A549 (cell line): ENCODE data around the gene EFHD2. TPM values are rescaled to one million over a fixed set of nuclear protein-coding genes. Genes with fewer than 3 reads are reported as not detected.

Experiments
- ATAC-seq, 2 experiments: fragments of 200-7000 bp in 1 of 2; fragments of >200 bp in 1 of 2; cut with Nextera tagmentation in 1 of 2; cut with Tn5 transposase in 1 of 2; 3 replicates each; pipeline versions ENCODE4 v1.8.0 to v1.9.1; 2018 to 2020; ENCODE audit warnings: mild to moderate bottlenecking in 1 of 2, moderate library complexity in 1 of 2
- CTCF ChIA-PET: fragments of 300-600 bp; sonication (Branson Sonifier 250); formaldehyde crosslinking; extraction: SDS; loops from one replicate; lab custom pipeline; 2021; ENCODE audit warnings: antibody characterized with exemption, inconsistent platforms; lab: Yijun Ruan, JAX
- POLR2A ChIA-PET: fragments of 350-600 bp; formaldehyde crosslinking; extraction: SDS; loops from one replicate; lab custom pipeline; 2021; ENCODE audit warnings: antibody characterized with exemption, inconsistent platforms; lab: Yijun Ruan, JAX
- DNase-seq, 2 experiments: peaks; one replicate each; pipeline versions ENCODE4 v3.0.0 to v3.0.0-alpha.2; 2011 to 2016; ENCODE audit warnings: low read depth in 1 of 2, low spot score in 1 of 2
- FAIRE-seq: peaks from 2 replicates; lab custom pipeline; 2011; peaks lifted over from hg19 to GRCh38; lab: Jason Lieb, UNC
- H3K27ac ChIP-seq, 2 experiments: fragments of >200 bp; sonication (Bioruptor Twin); formaldehyde crosslinking; 3 replicates each; pipeline ENCODE4 v1.5.1; 2016 to 2017
- H3K4me1 ChIP-seq: fragments of >200 bp; sonication (Bioruptor Twin); formaldehyde crosslinking; 3 replicates; pipeline ENCODE4 v1.6.1; 2016
- H3K4me2 ChIP-seq: fragments of >200 bp; sonication (Bioruptor Twin); formaldehyde crosslinking; 3 replicates; pipeline ENCODE4 v1.6.1; 2016
- H3K4me3 ChIP-seq: fragments of >200 bp; sonication (Bioruptor Twin); formaldehyde crosslinking; 3 replicates; pipeline ENCODE4 v1.5.1; 2016
- H3K9me3 ChIP-seq: fragments of >200 bp; sonication (Bioruptor Twin); formaldehyde crosslinking; 3 replicates; pipeline ENCODE4 v1.6.1; 2016
- CBX8 ChIP-seq: fragments of 200-600 bp; sonication (generic); IDR thresholded peaks from 2 replicates; pipeline ENCODE4 v1.6.1; 2016
- CHD2 ChIP-seq: fragments of 150-350 bp; IDR thresholded peaks from 2 replicates; pipeline ENCODE4 v1.6.1; 2014; ENCODE audit warnings: low read length; ENCODE audit not compliant: partially characterized antibody
- GATA3 ChIP-seq: IDR thresholded peaks from 2 replicates; pipeline ENCODE4 v1.6.1; 2012; ENCODE audit warnings: borderline replicate concordance
- HOXB13 ChIP-seq: fragments of 250-450 bp; sonication (Bioruptor Pico); IDR thresholded peaks from 2 replicates; pipeline ENCODE4 v1.5.0; 2020; ENCODE audit warnings: low read depth, mild to moderate bottlenecking, moderate library complexity
- HOXB5 ChIP-seq: fragments of 250-450 bp; sonication (Bioruptor Pico); IDR thresholded peaks from 2 replicates; pipeline ENCODE4 v1.5.0; 2020; ENCODE audit warnings: mild to moderate bottlenecking, moderate library complexity
- JUN ChIP-seq, 2 experiments: fragments of >200 bp; sonication (Bioruptor Twin); formaldehyde crosslinking; IDR thresholded peaks; 2 replicates in 1 of 2; 3 replicates in 1 of 2; pipeline ENCODE4 v1.6.1; 2016 to 2017
- MYC ChIP-seq: IDR thresholded peaks from 2 replicates; pipeline ENCODE4 v1.6.1; 2012; ENCODE audit warnings: mild to moderate bottlenecking, inconsistent platforms, low read length, improper control_type of control experiment, borderline replicate concordance
- NFE2L2 ChIP-seq: fragments of 150-350 bp; conservative IDR thresholded peaks from 2 replicates; pipeline ENCODE4 v1.6.1; 2014; ENCODE audit warnings: low read length
- NPAS2 ChIP-seq: fragments of 250-450 bp; sonication (Bioruptor Pico); IDR thresholded peaks from 2 replicates; pipeline ENCODE4 v1.8.0; 2022; ENCODE audit warnings: mild to moderate bottlenecking, moderate library complexity, borderline replicate concordance
- PHF8 ChIP-seq: fragments of 200-600 bp; sonication (generic); IDR thresholded peaks from 2 replicates; pipeline ENCODE4 v1.6.1; 2016; ENCODE audit warnings: low read depth, mild to moderate bottlenecking, antibody characterized with exemption, moderate library complexity, borderline replicate concordance
- POLR2A ChIP-seq: IDR thresholded peaks from 2 replicates; pipeline ENCODE4 v1.6.1; 2012; ENCODE audit warnings: mild to moderate bottlenecking, low read length
- RAD21 ChIP-seq, 2 experiments: fragments of >200 bp in 1 of 2; sonication (Bioruptor Twin) in 1 of 2; formaldehyde crosslinking in 1 of 2; IDR thresholded peaks in 1 of 2; conservative IDR thresholded peaks in 1 of 2; 2 replicates in 1 of 2; 3 replicates in 1 of 2; pipeline ENCODE4 v1.6.1; 2012 to 2018; ENCODE audit warnings: inconsistent platforms in 1 of 2
- RARB ChIP-seq: fragments of 250-450 bp; sonication (Bioruptor Pico); IDR thresholded peaks from 2 replicates; pipeline ENCODE4 v1.8.0; 2021; ENCODE audit warnings: mild to moderate bottlenecking, moderate library complexity
- RNF2 ChIP-seq: fragments of 200-600 bp; sonication (generic); IDR thresholded peaks from 2 replicates; pipeline ENCODE4 v1.6.1; 2016; ENCODE audit warnings: low read depth, mild to moderate bottlenecking, antibody characterized with exemption, moderate library complexity, borderline replicate concordance
- ZNF302 ChIP-seq: fragments of 250-450 bp; sonication (Bioruptor Pico); IDR thresholded peaks from 2 replicates; pipeline ENCODE4 v1.9.0; 2021; ENCODE audit warnings: inconsistent platforms, mild to moderate bottlenecking, moderate library complexity
- ZSCAN20 ChIP-seq: fragments of 250-450 bp; sonication (Bioruptor Pico); IDR thresholded peaks from 2 replicates; pipeline ENCODE4 v1.8.0; 2022; ENCODE audit warnings: mild to moderate bottlenecking, moderate library complexity
- WGBS: methylation state at CpG from one replicate; pipeline ENCODE4 v1.1.6; 2017; ENCODE audit errors: missing lambda C conversion rate; 5-methylcytosine and 5-hydroxymethylcytosine counted together
- polyA plus RNA-seq, 4 experiments: library from polyadenylated mRNA; depleted of rRNA in 3 of 4; stranded (reverse); fragments of >200 nt; fragmentation: RNase III in 1 of 4; extraction: RNeasy Plus Mini Kit Qiagen cat#74134 plus additional on column Dnase treatment in 1 of 4; gene quantifications; 2 replicates in 3 of 4; 3 replicates in 1 of 4; pipeline ENCODE4 v1.2.3, GENCODE V29; 2011 to 2017
- TF ChIP-seq, protein P1 (sequence below): fragments of 250-450 bp; sonication (Bioruptor Pico); IDR thresholded peaks from 2 replicates; pipeline ENCODE4 v1.5.0; 2020; ENCODE audit warnings: low read depth, mild to moderate bottlenecking, moderate library complexity
- TF ChIP-seq, protein P2 (sequence below): fragments of >200 bp; sonication (Bioruptor Twin); formaldehyde crosslinking; IDR thresholded peaks from 2 replicates; pipeline ENCODE4 v1.6.1; 2016

EFHD2 gene
- polyA plus RNA-seq, 2 of the 4 experiments (the other 2 are of a cell fraction), result 33.1 to 96.2 TPM

DNA sequence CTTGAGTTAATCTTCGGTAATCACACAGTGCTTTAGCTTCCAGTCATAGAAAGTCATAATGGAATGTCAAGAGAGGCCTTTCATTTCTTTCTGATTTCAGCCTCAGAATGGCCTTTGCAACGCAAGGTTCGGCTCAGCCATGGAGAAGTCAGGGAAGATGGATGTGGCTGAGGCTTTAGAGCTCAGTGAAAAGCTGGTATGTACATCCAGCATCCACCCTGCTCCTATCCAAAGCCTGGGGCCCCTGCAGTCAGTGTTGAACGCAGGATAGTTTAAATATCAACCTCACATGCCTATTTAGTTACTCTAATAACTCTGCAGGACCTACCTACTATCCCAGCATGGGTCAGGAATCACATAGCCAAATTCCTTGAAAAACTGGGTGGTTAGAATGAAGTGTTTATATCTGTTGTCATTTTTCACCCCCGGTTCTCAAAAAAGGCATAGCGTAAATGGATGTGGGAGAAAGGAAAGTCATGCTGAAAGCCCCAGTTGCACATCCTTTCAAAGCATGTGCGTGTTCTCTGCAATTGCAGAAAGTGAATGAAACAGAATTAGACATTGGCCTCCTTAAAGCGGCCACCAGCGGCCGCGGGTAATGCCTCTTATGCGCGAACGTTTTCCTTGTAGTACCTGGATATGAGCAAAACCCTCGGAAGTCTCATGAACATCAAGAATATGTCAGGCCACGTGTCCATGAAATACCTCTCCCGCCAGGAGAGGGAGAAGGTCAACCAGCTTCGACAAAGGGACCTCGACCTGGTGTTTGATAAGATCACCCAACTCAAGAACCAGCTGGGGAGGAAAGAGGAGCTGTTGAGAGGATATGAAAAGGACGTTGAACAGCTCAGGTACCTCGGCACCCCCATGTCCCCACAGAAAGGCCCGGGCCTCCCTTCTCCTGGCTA, 28.8 kb upstream of the EFHD2 start:
- H3K4me1 ChIP-seq, result no peaks in the 10 kb centered on the region
- ChIA-PET POLR2A (no interaction called here), CTCF (no interaction called here)
- 83% methylated on average over 22 of the region's 22 CpGs for WGBS
- no peak for FAIRE-seq
- H3K27ac ChIP-seq, result no peak overlapping the region
- no peaks in the 10 kb centered on the region for H3K9me3 ChIP-seq
- no peak for ATAC-seq
- H3K4me2 ChIP-seq, result no peak overlapping the region
- no peak overlapping the region for H3K4me3 ChIP-seq
- DNase-seq, result no peak
- TF ChIP-seq POLR2A, result no peak

DNA sequence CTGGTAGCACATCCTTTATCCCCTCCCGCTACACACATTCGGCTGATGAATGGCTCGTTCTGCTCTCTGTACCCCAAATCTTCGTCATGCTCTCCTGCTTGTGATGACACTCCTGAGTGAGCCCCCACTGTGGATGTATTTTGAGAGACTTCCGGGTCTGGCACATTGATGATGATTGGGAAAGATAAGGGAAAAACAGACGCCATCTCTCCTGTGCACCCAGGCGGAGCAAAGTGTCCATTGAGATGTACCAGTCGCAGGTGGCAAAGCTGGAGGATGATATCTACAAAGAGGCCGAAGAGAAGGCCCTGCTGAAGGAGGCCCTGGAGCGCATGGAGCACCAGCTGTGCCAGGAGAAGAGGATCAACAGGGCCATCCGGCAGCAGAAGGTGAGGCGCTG, 27.9 kb upstream of the EFHD2 start:
- H3K27ac ChIP-seq, result no peak overlapping the region
- H3K4me2 ChIP-seq, result no peak overlapping the region
- no peaks in the 10 kb centered on the region for H3K4me1 ChIP-seq
- H3K9me3 ChIP-seq, result no peaks in the 10 kb centered on the region
- DNase-seq (no peak), ATAC-seq (no peak), FAIRE-seq (no peak)
- no peak for TF ChIP-seq JUN (IDR thresholded peaks at IDR 0.05)
- H3K4me3 ChIP-seq, result no peak overlapping the region
- POLR2A ChIA-PET, result no interaction called here
- CTCF ChIA-PET, result interaction anchor here (1.1 kb wide), 1 partner anchor 24 kb away, joined by 3 read pairs; no protein-coding TSS in a partner anchor
- WGBS, result 92% methylated on average over 12 of the region's 12 CpGs

DNA sequence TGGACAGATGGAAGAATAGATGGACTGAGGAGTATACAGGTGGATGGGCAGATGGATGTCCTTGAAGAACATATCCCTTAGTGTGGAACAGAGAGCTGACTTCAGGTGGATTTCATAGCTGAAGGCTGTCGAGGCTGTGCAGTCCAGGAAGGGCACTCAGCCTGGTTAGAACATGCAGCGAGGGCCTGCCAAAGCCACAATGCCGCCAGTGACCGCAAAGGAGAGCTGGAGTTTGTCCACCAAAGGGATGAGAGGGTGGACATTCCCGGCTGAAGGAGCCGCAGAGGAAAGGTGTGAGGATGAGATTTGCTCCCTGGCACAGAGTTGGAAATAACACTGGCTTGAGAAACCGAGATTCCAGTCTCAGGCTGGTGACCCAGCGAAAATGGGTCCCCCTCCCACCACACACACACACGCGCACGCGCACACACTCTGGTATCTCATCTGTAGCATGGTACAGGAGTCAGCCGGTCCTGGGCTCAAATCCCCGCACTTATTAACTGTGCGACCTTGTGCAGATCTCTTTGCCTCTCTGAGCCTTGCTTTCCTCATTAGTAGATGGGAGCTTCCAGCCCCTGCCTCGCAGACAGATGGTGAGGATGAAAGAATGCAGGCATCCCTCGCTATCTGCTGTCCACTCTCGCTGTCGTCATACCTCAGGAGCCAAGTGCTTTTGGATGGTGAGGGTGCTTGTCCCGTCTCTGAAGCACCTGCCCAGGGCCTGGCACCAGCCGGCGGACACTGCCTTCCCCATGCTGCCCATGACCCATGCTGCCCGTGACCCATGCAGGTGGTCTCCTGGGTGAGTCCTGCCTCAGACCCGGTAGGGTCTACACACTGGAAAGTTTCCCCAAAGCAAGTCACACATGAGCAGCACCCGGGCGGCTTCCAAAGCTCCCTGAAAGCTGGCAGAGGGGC, 26.8 kb upstream of the EFHD2 start:
- Histone ChIP-seq H3K4me1 (no peaks in the 10 kb centered on the region), H3K27ac (no peak overlapping the region), H3K4me2 (no peak overlapping the region), H3K4me3 (no peak overlapping the region), H3K9me3 (no peaks in the 10 kb centered on the region)
- DNase-seq (no peak), ATAC-seq (no peak), FAIRE-seq (no peak)
- ChIA-PET CTCF (interaction anchor here (1.0 to 1.4 kb wide), 4 partner anchors 20 to 59 kb away, joined by 3 to 6 read pairs (median 4); no protein-coding TSS in a partner anchor), POLR2A (no interaction called here)
- 83% methylated on average over 21 of the region's 26 CpGs for WGBS
- TF ChIP-seq RAD21 (conservative IDR thresholded peaks at IDR 0.05 in 1 of 2, IDR thresholded peaks at IDR 0.05 in 1 of 2) (no peak), HOXB5 (CRISPR knock-in tag) (no peak), RARB (CRISPR knock-in tag) (no peak), NFE2L2 (no peak), CHD2 (no peak), MYC (no peak), GATA3 (no peak), CBX8 (no peak), ZSCAN20 (CRISPR knock-in tag) (no peak), PHF8 (no peak), RNF2 (no peak), NPAS2 (no peak), ZNF302 (CRISPR knock-in tag) (no peak), HOXB13 (CRISPR knock-in tag) (no peak)
- TF ChIP-seq, protein P1, sequence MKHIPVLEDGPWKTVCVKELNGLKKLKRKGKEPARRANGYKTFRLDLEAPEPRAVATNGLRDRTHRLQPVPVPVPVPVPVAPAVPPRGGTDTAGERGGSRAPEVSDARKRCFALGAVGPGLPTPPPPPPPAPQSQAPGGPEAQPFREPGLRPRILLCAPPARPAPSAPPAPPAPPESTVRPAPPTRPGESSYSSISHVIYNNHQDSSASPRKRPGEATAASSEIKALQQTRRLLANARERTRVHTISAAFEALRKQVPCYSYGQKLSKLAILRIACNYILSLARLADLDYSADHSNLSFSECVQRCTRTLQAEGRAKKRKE (CRISPR knock-in tag), result no peak
- TF ChIP-seq, protein P2, sequence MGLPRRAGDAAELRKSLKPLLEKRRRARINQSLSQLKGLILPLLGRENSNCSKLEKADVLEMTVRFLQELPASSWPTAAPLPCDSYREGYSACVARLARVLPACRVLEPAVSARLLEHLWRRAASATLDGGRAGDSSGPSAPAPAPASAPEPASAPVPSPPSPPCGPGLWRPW, result no peak
